ENCODE data around the gene HOMEZ. TPM values are rescaled to one million over a fixed set of nuclear protein-coding genes. Genes with fewer than 3 reads are reported as not detected.

The HOMEZ gene
- total RNA-seq, 1 experiment from 2014 or later, result 6.2 TPM

DNA sequence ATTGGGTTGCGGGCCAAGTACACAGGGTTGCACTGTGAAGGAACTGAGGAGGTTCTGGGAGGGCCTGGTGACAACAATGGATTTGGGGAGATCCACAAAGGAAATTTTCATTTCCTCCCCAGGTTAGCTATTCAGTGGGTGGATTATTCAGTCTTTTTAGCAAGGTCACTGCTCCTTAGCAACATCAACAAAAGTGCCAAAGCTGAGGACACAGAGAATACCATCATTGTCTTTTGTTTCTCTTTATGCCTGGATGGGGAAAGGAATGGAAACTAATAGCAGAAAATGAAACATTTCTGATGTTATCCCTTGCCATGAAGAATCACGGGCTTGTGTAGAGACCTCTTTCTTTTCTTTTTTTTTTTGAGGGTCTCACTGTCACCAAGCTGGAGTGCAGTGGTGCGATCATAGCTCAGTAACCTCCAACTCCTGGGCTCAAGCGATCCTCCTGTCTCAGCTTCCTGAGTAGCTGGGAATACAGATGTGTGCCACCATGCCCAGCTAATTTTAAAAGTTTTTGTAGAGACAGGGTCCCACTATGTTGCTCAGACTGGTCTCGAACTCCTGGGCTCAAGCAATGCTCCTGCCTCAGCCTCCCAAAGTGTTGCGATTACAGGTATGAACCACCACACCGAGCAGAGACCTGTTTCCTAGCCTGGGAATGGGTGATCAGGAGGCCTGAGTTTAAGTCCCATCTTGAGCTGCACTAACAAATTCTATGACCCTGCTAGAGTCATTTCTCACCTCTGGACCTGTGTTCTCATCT is 10.3 kb upstream of the HOMEZ start:
- no peak overlapping the region for H3K4me2 ChIP-seq (ENCODE audit: insufficient read depth, insufficient read length, low read length)
- no peak for DNase-seq
- H3T11ph ChIP-seq (ENCODE audit: low read length), result no peak overlapping the region
- H3K4ac ChIP-seq (ENCODE audit: low read depth, low read length), result no peak overlapping the region
- H3K27ac ChIP-seq (ENCODE audit: insufficient read length, low read depth, low read length), result no peak overlapping the region
- H3K9me3 Mint-ChIP-seq, result peaks cover 0 to 5% of the 10 kb centered on the region in 2 experiments; a peak in 1 of 5 replicates
- H2AK5ac ChIP-seq (ENCODE audit: insufficient read length, low read length), result no peak overlapping the region
- H3K4me3 Mint-ChIP-seq, result peak overlapping the region in 1 of 2 experiments; percentile 7; a peak in 2 of 5 replicates
- no peak overlapping the region for H4K8ac ChIP-seq (replicated peaks; ENCODE audit: insufficient read length, low read depth, low read length)
- no peak overlapping the region for H2BK120ac ChIP-seq (ENCODE audit: low read depth, low read length, poor library complexity, severe bottlenecking)
- H3K79me1 ChIP-seq (ENCODE audit: insufficient read depth, low read depth, low read length, poor library complexity, severe bottlenecking), result no peaks in the 10 kb centered on the region
- no peak overlapping the region for H2BK5ac ChIP-seq (ENCODE audit: insufficient read length, low read length)
- H4K5ac ChIP-seq (ENCODE audit: insufficient read length, low read depth, low read length), result no peak overlapping the region
- H2BK20ac ChIP-seq (ENCODE audit: low read depth, low read length, poor library complexity, severe bottlenecking), result no peak overlapping the region
- no peaks in the 10 kb centered on the region for H4K20me1 ChIP-seq (ENCODE audit: control insufficient read depth, insufficient read depth, insufficient read length)
- peaks cover 21 to 29% of the 10 kb centered on the region in 2 experiments for H3K4me1 Mint-ChIP-seq
- no peak overlapping the region for H3K56ac ChIP-seq (ENCODE audit: insufficient read length, low read depth, low read length)
- H3K18ac ChIP-seq (ENCODE audit: insufficient read length, low read depth, low read length), result no peak overlapping the region
- peaks cover 5% of the 10 kb centered on the region for H3K23me2 ChIP-seq (ENCODE audit: insufficient read length, low read depth, low read length, poor library complexity, severe bottlenecking)
- H3K9ac ChIP-seq (ENCODE audit: extremely low read depth, insufficient read length, low read length), result no peak overlapping the region
- no peak overlapping the region for H2AFZ ChIP-seq (ENCODE audit: low read length)
- no peaks in the 10 kb centered on the region for H3K79me2 ChIP-seq (ENCODE audit: insufficient read depth, low read length)
- WGBS (ENCODE audit: extremely low coverage, insufficient read length, low lambda C conversion rate), result no CpG with 5 or more reads among the region's 7 CpGs
- H3K9me3 ChIP-seq (ENCODE audit: control insufficient read depth, low read depth, low read length), result no peaks in the 10 kb centered on the region
- H3K27ac Mint-ChIP-seq, result no peak overlapping the region
- no peak overlapping the region for H3K14ac ChIP-seq (ENCODE audit: insufficient read depth, low read length)
- peaks cover 53% of the 10 kb centered on the region for H3K27me3 ChIP-seq (ENCODE audit: insufficient read depth, low read length)
- H2BK12ac ChIP-seq (ENCODE audit: insufficient read length, low read depth, low read length), result no peak overlapping the region
- H3K27me3 Mint-ChIP-seq (ENCODE audit: low read depth), result peaks cover 97% of the 10 kb centered on the region
- H4K91ac ChIP-seq (ENCODE audit: insufficient read length, low read depth, low read length), result no peak overlapping the region
- H3K23ac ChIP-seq (ENCODE audit: insufficient read length, low read depth, low read length), result no peak overlapping the region
- peaks cover 0 to 10% (median 0%) of the 10 kb centered on the region in 3 experiments; a peak in 1 of 7 replicates for H3K36me3 Mint-ChIP-seq (ENCODE audit: insufficient read depth in 1 of 3, low read depth in 3 of 3)
- no peak overlapping the region for H2BK15ac ChIP-seq (ENCODE audit: low read depth, low read length)
- no peaks in the 10 kb centered on the region for H3K4me1 ChIP-seq (ENCODE audit: insufficient read depth, low read length)
- no peak for TF ChIP-seq CTCF (conservative IDR thresholded peaks at IDR 0.05)
